ENCODE measurements around the gene LYPD8.

- TF ChIP-seq, protein P1, sequence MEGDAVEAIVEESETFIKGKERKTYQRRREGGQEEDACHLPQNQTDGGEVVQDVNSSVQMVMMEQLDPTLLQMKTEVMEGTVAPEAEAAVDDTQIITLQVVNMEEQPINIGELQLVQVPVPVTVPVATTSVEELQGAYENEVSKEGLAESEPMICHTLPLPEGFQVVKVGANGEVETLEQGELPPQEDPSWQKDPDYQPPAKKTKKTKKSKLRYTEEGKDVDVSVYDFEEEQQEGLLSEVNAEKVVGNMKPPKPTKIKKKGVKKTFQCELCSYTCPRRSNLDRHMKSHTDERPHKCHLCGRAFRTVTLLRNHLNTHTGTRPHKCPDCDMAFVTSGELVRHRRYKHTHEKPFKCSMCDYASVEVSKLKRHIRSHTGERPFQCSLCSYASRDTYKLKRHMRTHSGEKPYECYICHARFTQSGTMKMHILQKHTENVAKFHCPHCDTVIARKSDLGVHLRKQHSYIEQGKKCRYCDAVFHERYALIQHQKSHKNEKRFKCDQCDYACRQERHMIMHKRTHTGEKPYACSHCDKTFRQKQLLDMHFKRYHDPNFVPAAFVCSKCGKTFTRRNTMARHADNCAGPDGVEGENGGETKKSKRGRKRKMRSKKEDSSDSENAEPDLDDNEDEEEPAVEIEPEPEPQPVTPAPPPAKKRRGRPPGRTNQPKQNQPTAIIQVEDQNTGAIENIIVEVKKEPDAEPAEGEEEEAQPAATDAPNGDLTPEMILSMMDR (IDR thresholded peaks at IDR 0.05; ENCODE audit: insufficient read depth, low read length, poor library complexity, severe bottlenecking): no peak
- TF ChIP-seq EZH2phosphoT487 (conservative IDR thresholded peaks at IDR 0.05; ENCODE audit: low read length): no peak
These were observed 30.6 kb upstream of the LYPD8 start for GRCh38 chr1:248786156-248786555.
